DND-41 (cell line): ENCODE data around the gene TMOD2.

Experiments used
- ATAC-seq: fragments of 200-7000 bp; cut with Tn5 transposase; 3 replicates; pipeline ENCODE4 v1.9.1; 2021; ENCODE audit warnings: low read depth; ENCODE audit not compliant: insufficient read depth
- DNase-seq: peaks from one replicate; pipeline ENCODE4 v3.0.0-alpha.2; 2020
- H2AFZ ChIP-seq: 2 replicates; pipeline ENCODE4 v1.6.0; 2012; ENCODE audit warnings: low read depth, low read length
- H3K27ac ChIP-seq: 2 replicates; pipeline ENCODE4 v1.5.1; 2012; ENCODE audit warnings: low read length, inconsistent platforms
- H3K27me3 ChIP-seq: fragments of 200-600 bp; sonication (generic); 2 replicates; pipeline ENCODE4 v1.6.0; 2012; ENCODE audit warnings: low read length, mild to moderate bottlenecking, inconsistent platforms; ENCODE audit not compliant: insufficient read depth, poor library complexity
- H3K36me3 ChIP-seq: 2 replicates; pipeline ENCODE4 v1.5.1; 2012; ENCODE audit warnings: low read length, inconsistent platforms; ENCODE audit not compliant: insufficient read depth
- H3K4me1 ChIP-seq: 2 replicates; pipeline ENCODE4 v1.5.1; 2012; ENCODE audit warnings: mild to moderate bottlenecking, low read length; ENCODE audit not compliant: insufficient read depth
- H3K4me2 ChIP-seq: 2 replicates; pipeline ENCODE4 v1.6.0; 2012; ENCODE audit warnings: mild to moderate bottlenecking, moderate library complexity, low read length, inconsistent platforms; ENCODE audit not compliant: insufficient read depth
- H3K4me3 ChIP-seq, 2 experiments: fragments of 200-600 bp in 1 of 2; shearing (Covaris generic) in 1 of 2; 2 replicates each; pipeline ENCODE4 v1.5.1; 2012 to 2016; ENCODE audit warnings: inconsistent platforms in 2 of 2, low read length in 2 of 2, mild to moderate bottlenecking in 2 of 2, low read depth in 1 of 2, moderate library complexity in 1 of 2
- H3K79me2 ChIP-seq: 2 replicates; pipeline ENCODE4 v1.6.0; 2012; ENCODE audit warnings: low read length, inconsistent platforms; ENCODE audit not compliant: insufficient read depth
- H3K9ac ChIP-seq: 2 replicates; pipeline ENCODE4 v1.6.0; 2012; ENCODE audit warnings: low read depth, mild to moderate bottlenecking, inconsistent platforms, low read length, moderate library complexity
- H3K9me3 ChIP-seq: 2 replicates; pipeline ENCODE4 v1.5.1; 2012; ENCODE audit warnings: low read length, moderate library complexity, mild to moderate bottlenecking, inconsistent platforms; ENCODE audit not compliant: insufficient read depth, severe bottlenecking
- H4K20me1 ChIP-seq: 2 replicates; pipeline ENCODE4 v1.6.0; 2012; ENCODE audit warnings: low read length; ENCODE audit not compliant: insufficient read depth
- CTCF ChIP-seq: IDR thresholded peaks from 2 replicates; pipeline ENCODE4 v1.5.1; 2012; ENCODE audit warnings: borderline replicate concordance, low read length, moderate library complexity, mild to moderate bottlenecking; ENCODE audit not compliant: poor library complexity, severe bottlenecking; ENCODE audit errors: extremely low read depth
- EZH2 ChIP-seq: IDR thresholded peaks from 3 replicates; pipeline ENCODE4 v1.6.1; 2012; ENCODE audit warnings: borderline replicate concordance, low read depth, mild to moderate bottlenecking, moderate library complexity, low read length, inconsistent platforms; ENCODE audit not compliant: severe bottlenecking

The TMOD2 gene

DNA sequence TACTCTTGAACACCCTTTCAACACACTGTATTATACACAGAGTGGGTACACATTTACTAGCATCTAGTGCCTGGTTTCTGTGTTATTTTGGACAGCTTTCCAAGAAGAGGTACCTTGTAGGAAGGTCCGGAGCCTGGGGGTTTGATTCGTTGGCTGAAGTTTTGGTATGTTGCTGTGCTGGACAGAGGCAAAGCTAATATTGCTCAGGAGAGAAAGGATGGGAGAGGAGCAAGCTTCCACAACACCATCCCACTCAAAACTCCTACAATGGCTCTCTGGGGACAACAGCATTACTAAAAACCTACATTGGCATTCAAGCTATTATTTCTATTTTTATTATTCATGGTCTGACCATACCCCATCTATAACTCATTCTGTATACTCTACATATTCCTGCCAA, 12.8 kb upstream of the TMOD2 start:
- Histone ChIP-seq H4K20me1 (0 out of 2 replicates have a peak, but pooled peaks cover 2% of the 10 kb centered on the region), H3K4me1 (peaks cover 46% of the 10 kb centered on the region), H3K9ac (0 out of 2 replicates have a peak overlapping the region, but pooled peaks have one; percentile 90), H3K27ac (peak overlapping the region; percentile 89; the same call in 1 of the 2 replicates), H2AFZ (peak overlapping the region; percentile 92), H3K9me3 (no peaks in the 10 kb centered on the region), H3K4me3 (no peak overlapping the region), H3K4me2 (peak overlapping the region; percentile 89; the same call in 1 of the 2 replicates), H3K79me2 (peaks cover 38% of the 10 kb centered on the region), H3K36me3 (no peaks in the 10 kb centered on the region), H3K27me3 (no peaks in the 10 kb centered on the region)
- DNase-seq (no peak), ATAC-seq (no peak)
- TF ChIP-seq EZH2 = no peak
- TF ChIP-seq CTCF = no peak

GRCh38 chr15:51739061-51739712, 12.2 kb upstream of the TMOD2 start:
- no peak overlapping the region for H2AFZ ChIP-seq

GRCh38 chr15:51749307-51749706, 2.1 kb upstream of the TMOD2 start:
- no peak overlapping the region for H3K27ac ChIP-seq
- DNase-seq (no peak), ATAC-seq (no peak)
- peaks cover 4% of the 10 kb centered on the region; the same call in 1 of the 2 replicates for H3K79me2 ChIP-seq
- no peaks in the 10 kb centered on the region for H3K9me3 ChIP-seq
- H2AFZ ChIP-seq = no peak overlapping the region
- H3K4me3 ChIP-seq = no peak overlapping the region
- H3K36me3 ChIP-seq = no peaks in the 10 kb centered on the region
- H4K20me1 ChIP-seq = no peaks in the 10 kb centered on the region
- H3K9ac ChIP-seq = no peak overlapping the region
- peaks cover 32% of the 10 kb centered on the region for H3K4me1 ChIP-seq
- no peak overlapping the region for H3K4me2 ChIP-seq
- peaks cover 16% of the 10 kb centered on the region for H3K27me3 ChIP-seq
- TF ChIP-seq EZH2 (no peak), CTCF (no peak)

More at GRCh38 chr15:51739061-51739712, 12.2 kb upstream of the TMOD2 start:
- Histone ChIP-seq H3K27me3 (no peaks in the 10 kb centered on the region), H3K79me2 (peaks cover 31% of the 10 kb centered on the region), H3K9me3 (no peaks in the 10 kb centered on the region), H4K20me1 (0 out of 2 replicates have a peak, but pooled peaks cover 2% of the 10 kb centered on the region), H3K27ac (no peak overlapping the region), H3K4me2 (no peak overlapping the region), H3K4me1 (peaks cover 39% of the 10 kb centered on the region), H3K4me3 (no peak overlapping the region), H3K9ac (no peak overlapping the region), H3K36me3 (no peaks in the 10 kb centered on the region)
- no peak for TF ChIP-seq CTCF
- no peak for TF ChIP-seq EZH2
- ATAC-seq (no peak), DNase-seq (no peak)
